ENCODE measurements around the gene PDGFRB. TPM values are rescaled to one million over a fixed set of nuclear protein-coding genes. Genes with fewer than 3 reads are reported as not detected.

PDGFRB gene
- total RNA-seq, 4 donors from 2014 or later: 20.2 to 56.3 (median 28.3) TPM

- Histone ChIP-seq H3K27me3 (no peaks in the 10 kb centered on the region), H3K27ac (no peak overlapping the region), H3K9me3 (no peaks in the 10 kb centered on the region), H3K36me3 (no peaks in the 10 kb centered on the region), H3K4me3 (no peak overlapping the region), H3K4me1 (no peaks in the 10 kb centered on the region)
- TF ChIP-seq POLR2AphosphoS5 (IDR thresholded peaks at IDR 0.05): no peak
- no peak for TF ChIP-seq CTCF (IDR thresholded peaks at IDR 0.05)
- TF ChIP-seq POLR2A (IDR thresholded peaks at IDR 0.05): no peak
- in situ Hi-C loops (cut with MboI; ENCODE audit: low pct_ligation_motif_present in 1 of 4, low pct_unique_long_range_greater_than_20kb in 1 of 4, low sequenced_read_pairs in 3 of 4): no loop called here
- 91 to 94% methylated on average over 1 of the region's 1 CpG for WGBS, 2 donors (ENCODE audit: low coverage in 1 of 2)
- DNase-seq: no peak
- intact Hi-C loops (cut with DNase I; ENCODE audit: low total_unique reads): no loop called here
Observed at GRCh38 chr5:150197476-150197875, 41.8 kb upstream of the PDGFRB start.

GRCh38 chr5:150196986-150197385 is 41.3 kb upstream of the PDGFRB start:
- WGBS, 2 donors (ENCODE audit: low coverage in 1 of 2): 88% methylated on average over 16 of the region's 16 CpGs; no CpG with 5 or more reads in 1 of the 2 donors
- Histone ChIP-seq H3K9me3 (no peaks in the 10 kb centered on the region), H3K4me1 (no peaks in the 10 kb centered on the region), H3K27ac (no peak overlapping the region), H3K4me3 (no peak overlapping the region), H3K36me3 (no peaks in the 10 kb centered on the region), H3K27me3 (no peaks in the 10 kb centered on the region)
- in situ Hi-C loops (cut with MboI; ENCODE audit: low pct_ligation_motif_present in 1 of 4, low pct_unique_long_range_greater_than_20kb in 1 of 4, low sequenced_read_pairs in 3 of 4): no loop called here
- no peak for TF ChIP-seq EP300 (IDR thresholded peaks at IDR 0.05; ENCODE audit: low read depth)
- TF ChIP-seq POLR2AphosphoS5 (IDR thresholded peaks at IDR 0.05): no peak
- TF ChIP-seq POLR2A (IDR thresholded peaks at IDR 0.05): no peak
- no peak for TF ChIP-seq CTCF (IDR thresholded peaks at IDR 0.05)
- intact Hi-C loops (cut with DNase I; ENCODE audit: low total_unique reads): no loop called here
- DNase-seq: no peak

- WGBS, 2 donors (ENCODE audit: low coverage in 1 of 2): 85% methylated on average over 5 of the region's 5 CpGs; no CpG with 5 or more reads in 1 of the 2 donors
- DNase-seq: no peak
- no peaks in the 10 kb centered on the region for H3K27me3 ChIP-seq
- intact Hi-C loops (cut with DNase I; ENCODE audit: low total_unique reads): no loop called here
- TF ChIP-seq CTCF (IDR thresholded peaks at IDR 0.05) (no peak), EP300 (IDR thresholded peaks at IDR 0.05; ENCODE audit: low read depth) (no peak), POLR2AphosphoS5 (IDR thresholded peaks at IDR 0.05) (no peak), POLR2A (IDR thresholded peaks at IDR 0.05) (no peak)
- no peak overlapping the region for H3K27ac ChIP-seq
- in situ Hi-C loops (cut with MboI; ENCODE audit: low pct_ligation_motif_present in 1 of 4, low pct_unique_long_range_greater_than_20kb in 1 of 4, low sequenced_read_pairs in 3 of 4): no loop called here
- no peak overlapping the region for H3K4me3 ChIP-seq
- no peaks in the 10 kb centered on the region for H3K4me1 ChIP-seq
- no peaks in the 10 kb centered on the region for H3K36me3 ChIP-seq
- H3K9me3 ChIP-seq: no peaks in the 10 kb centered on the region
Observed at GRCh38 chr5:150196514-150196913, 40.9 kb upstream of the PDGFRB start.

GRCh38 chr5:150195736-150196485 is 40.3 kb upstream of the PDGFRB start:
- intact Hi-C loops (cut with DNase I; ENCODE audit: low total_unique reads) (no loop called here), in situ Hi-C loops (cut with MboI; ENCODE audit: low pct_ligation_motif_present in 1 of 4, low pct_unique_long_range_greater_than_20kb in 1 of 4, low sequenced_read_pairs in 3 of 4) (no loop called here)
- WGBS, 2 donors (ENCODE audit: low coverage in 1 of 2): 85 to 86% methylated on average over 1 to 9 of the region's 9 CpGs

More at GRCh38 chr5:150195736-150196485, 40.3 kb upstream of the PDGFRB start:
- H3K9me3 ChIP-seq: no peaks in the 10 kb centered on the region
- no peaks in the 10 kb centered on the region for H3K27me3 ChIP-seq
- no peak for DNase-seq
- no peaks in the 10 kb centered on the region for H3K36me3 ChIP-seq
- no peak overlapping the region for H3K27ac ChIP-seq
- no peak overlapping the region for H3K4me3 ChIP-seq
- no peaks in the 10 kb centered on the region for H3K4me1 ChIP-seq
- TF ChIP-seq POLR2A (IDR thresholded peaks at IDR 0.05) (no peak), EP300 (IDR thresholded peaks at IDR 0.05; ENCODE audit: low read depth) (no peak), POLR2AphosphoS5 (IDR thresholded peaks at IDR 0.05) (no peak), CTCF (IDR thresholded peaks at IDR 0.05) (no peak)
